Neural crest cell (in vitro differentiated cells): ENCODE results near the gene SERGEF. TPM values are rescaled to one million over a fixed set of nuclear protein-coding genes. Genes with fewer than 3 reads are reported as not detected.

Experiments used
- DNase-seq: peaks from one replicate; pipeline ENCODE4 v3.0.0; 2021; ENCODE audit warnings: low read depth, mixed read lengths, low spot score
- H3K27ac Mint-ChIP-seq: one replicate; pipeline ENCODE4 v1.8.0; 2021; ENCODE audit warnings: mild to moderate bottlenecking, mixed read lengths; ENCODE audit not compliant: unreplicated experiment
- H3K27me3 Mint-ChIP-seq: 2 replicates; pipeline ENCODE4 v1.8.0; 2021; ENCODE audit warnings: low read depth, mild to moderate bottlenecking, mixed read lengths
- H3K36me3 Mint-ChIP-seq: 2 replicates; pipeline ENCODE4 v1.8.0; 2021; ENCODE audit warnings: low read depth, mild to moderate bottlenecking, mixed read lengths
- H3K4me1 Mint-ChIP-seq: 2 replicates; pipeline ENCODE4 v1.8.0; 2021; ENCODE audit warnings: mixed read lengths
- H3K4me3 Mint-ChIP-seq: one replicate; pipeline ENCODE4 v1.8.0; 2021; ENCODE audit warnings: mild to moderate bottlenecking, mixed read lengths
- H3K9me3 Mint-ChIP-seq: 2 replicates; pipeline ENCODE4 v1.8.0; 2021; ENCODE audit warnings: mixed read lengths
- CTCF ChIP-seq: fragments of 200-600 bp; sonication (generic); conservative IDR thresholded peaks from 2 replicates; pipeline ENCODE4 v1.5.0; 2021; ENCODE audit warnings: antibody characterized with exemption, mild to moderate bottlenecking
- total RNA-seq: library from RNA; stranded (reverse); gene quantifications from 2 replicates; pipeline ENCODE4 v1.2.1, GENCODE V29; 2021

SERGEF gene
- total RNA-seq, 1 donor from 2014 or later = 29.6 TPM

GRCh38 chr11:17791144-17791543 is 221.7 kb downstream of the SERGEF start:
- Mint-ChIP-seq H3K4me3 (no peak overlapping the region), H3K27me3 (no peaks in the 10 kb centered on the region), H3K27ac (no peak overlapping the region), H3K36me3 (peaks cover 3% of the 10 kb centered on the region), H3K4me1 (no peaks in the 10 kb centered on the region), H3K9me3 (peaks cover 2% of the 10 kb centered on the region)
- no peak for DNase-seq
- TF ChIP-seq CTCF = no peak

DNA sequence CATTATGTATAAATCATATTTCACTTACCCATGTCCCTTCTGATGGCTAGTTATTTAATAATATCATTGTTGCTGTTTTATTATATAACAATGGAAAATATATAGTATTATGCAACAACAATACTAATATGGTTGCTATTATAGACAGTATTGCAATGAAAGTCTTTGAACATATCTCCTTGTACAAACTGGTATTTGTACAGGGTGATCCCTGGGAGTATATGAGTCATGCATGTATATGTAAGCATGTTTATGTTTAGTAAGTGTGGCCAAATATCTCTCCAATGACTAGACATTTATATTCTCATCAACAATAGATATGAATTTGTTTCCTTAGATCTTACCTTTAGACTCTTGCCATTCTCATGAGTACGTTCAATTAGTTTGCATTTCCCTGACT is 222.4 kb downstream of the SERGEF start:
- TF ChIP-seq CTCF = no peak
- no peak for DNase-seq
- Mint-ChIP-seq H3K27ac (no peak overlapping the region), H3K27me3 (no peaks in the 10 kb centered on the region), H3K36me3 (peaks cover 5% of the 10 kb centered on the region), H3K4me1 (no peaks in the 10 kb centered on the region), H3K4me3 (no peak overlapping the region), H3K9me3 (peaks cover 2% of the 10 kb centered on the region)

- no peak overlapping the region for H3K4me3 Mint-ChIP-seq
- H3K36me3 Mint-ChIP-seq = peaks cover 5% of the 10 kb centered on the region
- H3K4me1 Mint-ChIP-seq = no peaks in the 10 kb centered on the region
- peaks cover 2% of the 10 kb centered on the region for H3K9me3 Mint-ChIP-seq
- DNase-seq = no peak
- no peak for TF ChIP-seq CTCF
- no peak overlapping the region for H3K27ac Mint-ChIP-seq
- H3K27me3 Mint-ChIP-seq = no peaks in the 10 kb centered on the region
Observed at GRCh38 chr11:17788084-17788483, 224.8 kb downstream of the SERGEF start.

DNA sequence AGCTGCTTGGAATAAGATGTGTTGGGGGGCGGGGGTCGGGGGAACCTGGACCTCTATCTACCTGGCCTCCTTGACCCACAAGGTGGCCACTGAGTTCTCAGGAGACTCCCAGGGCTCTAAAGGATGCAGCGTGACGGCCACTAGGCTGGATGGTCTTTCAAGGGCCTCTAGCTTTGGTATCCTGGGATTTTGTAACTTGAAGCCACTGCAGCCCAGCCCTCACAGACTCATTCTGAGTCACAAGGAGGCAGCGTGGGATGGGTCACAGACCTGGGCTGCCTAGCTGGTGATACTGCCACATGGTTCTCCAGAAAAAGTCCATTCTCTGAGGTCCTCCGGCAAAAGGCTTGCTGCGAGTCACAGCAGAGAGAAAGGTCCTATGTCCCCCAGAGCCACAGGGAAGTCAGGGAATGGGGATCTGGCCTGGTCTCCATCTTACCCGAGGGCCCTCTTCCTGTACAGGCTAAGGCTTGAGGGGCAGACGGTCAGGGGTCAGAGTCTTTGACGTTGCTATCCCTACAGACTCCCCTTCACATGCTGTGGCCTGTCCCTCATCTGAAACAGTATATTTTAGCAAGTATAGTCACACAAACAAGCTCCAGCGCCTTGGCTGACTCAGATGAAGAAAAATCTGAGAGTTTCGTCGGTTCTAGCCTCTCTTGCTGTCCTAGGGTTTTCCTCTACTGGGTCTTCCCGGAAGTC is 225.9 kb downstream of the SERGEF start:
- no peak for TF ChIP-seq CTCF
- Mint-ChIP-seq H3K27ac (peak overlapping the region; percentile 3), H3K4me3 (no peak overlapping the region), H3K9me3 (peaks cover 2% of the 10 kb centered on the region), H3K36me3 (peaks cover 5% of the 10 kb centered on the region), H3K4me1 (no peaks in the 10 kb centered on the region), H3K27me3 (no peaks in the 10 kb centered on the region)
- no peak for DNase-seq

DNA sequence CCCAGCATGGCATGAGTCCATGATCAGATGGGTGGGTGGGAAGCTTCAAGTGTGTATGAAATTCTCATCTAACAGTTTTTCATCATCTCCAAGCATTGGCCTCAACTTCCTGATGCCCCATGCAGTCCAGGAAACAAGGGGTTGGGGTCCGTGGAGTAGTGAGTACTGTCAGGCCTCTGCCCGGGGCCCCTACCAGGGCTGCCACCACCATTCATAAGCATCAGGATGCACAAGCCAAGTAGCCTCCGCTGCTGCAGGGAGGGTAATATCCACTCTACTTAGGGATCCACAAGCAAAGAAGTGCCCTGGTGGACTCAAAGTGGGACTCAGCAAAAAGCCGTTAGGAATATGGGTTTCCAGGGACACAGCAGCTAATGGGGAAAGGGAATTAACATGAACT is 229.0 kb downstream of the SERGEF start:
- no peak for TF ChIP-seq CTCF
- Mint-ChIP-seq H3K9me3 (peaks cover 2% of the 10 kb centered on the region), H3K4me3 (no peak overlapping the region), H3K27ac (no peak overlapping the region), H3K4me1 (no peaks in the 10 kb centered on the region), H3K36me3 (peaks cover 5% of the 10 kb centered on the region), H3K27me3 (no peaks in the 10 kb centered on the region)
- no peak for DNase-seq
